Measurements from ENCODE around the gene THOC5. TPM values are rescaled to one million over a fixed set of nuclear protein-coding genes. Genes with fewer than 3 reads are reported as not detected.
"Not testable (repeated sequence)": the region's sequence is repeated elsewhere in the genome, so short reads cannot be mapped to it uniquely, and the experiment has no call there.

THOC5 gene
- total RNA-seq (10 to 100 TPM; 46.0 to 59.1 TPM), polyA plus RNA-seq (ENCODE audit: insufficient read depth, low read depth, low replicate concordance) (58.7 TPM)
- long read RNA-seq, donor 1, partial matches to known transcripts, result 5 of 7 reads
- long read RNA-seq, donor 1, other reads (novel, unspliced or antisense), result 0 of 7 reads
- long read RNA-seq, donor 2, partial matches to known transcripts, result 0 of 1 reads
- long read RNA-seq, donor 2, other reads (novel, unspliced or antisense), result 0 of 1 reads

DNA sequence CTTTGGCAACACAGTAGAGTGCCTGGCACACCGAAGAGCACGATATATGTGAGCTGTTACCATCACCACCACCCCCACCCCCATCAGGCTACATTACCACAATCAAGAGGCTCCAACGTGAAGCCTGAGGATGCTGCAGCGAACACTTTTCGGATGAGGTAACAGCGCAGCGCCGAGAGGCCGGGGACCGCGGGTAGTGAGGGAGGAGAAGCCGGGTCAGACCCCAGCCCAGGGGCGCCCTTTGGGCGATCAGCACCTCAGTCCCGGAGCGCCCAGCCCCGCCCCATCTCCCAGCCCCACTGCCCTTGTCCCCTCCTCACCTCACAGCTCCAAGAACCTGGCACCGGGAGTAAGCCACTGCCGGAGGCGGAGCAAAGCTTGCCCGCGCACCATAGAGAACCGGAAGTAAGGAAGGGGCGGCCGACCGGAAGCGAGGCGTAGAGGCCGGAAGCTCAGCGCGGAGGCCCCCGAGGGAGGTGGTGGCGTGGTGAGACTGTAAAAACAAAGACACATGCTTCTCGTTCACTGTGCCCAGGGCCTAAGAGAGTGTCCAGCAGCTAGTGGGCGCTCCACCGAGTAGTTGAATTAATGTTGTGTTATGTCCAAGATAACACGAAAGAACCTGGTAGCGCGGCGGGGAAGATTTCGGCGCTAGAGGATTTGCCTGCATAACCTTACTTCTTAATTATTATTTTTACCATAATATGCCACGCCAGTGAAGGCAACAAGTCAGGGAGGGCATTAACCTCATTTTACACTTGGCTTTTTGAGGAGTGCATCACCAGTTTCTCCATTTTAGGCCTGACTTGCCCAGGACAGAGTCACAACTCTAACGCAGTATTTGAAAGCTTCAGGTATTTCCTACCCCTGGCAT lies at the start of gene THOC5:
Gene THOC5 (minus strand): TSS at position 407 of the 874 bp plus-strand sequence. CDS start 4,610 bp downstream, outside the sequence.
- TF ChIP-seq, protein P1, sequence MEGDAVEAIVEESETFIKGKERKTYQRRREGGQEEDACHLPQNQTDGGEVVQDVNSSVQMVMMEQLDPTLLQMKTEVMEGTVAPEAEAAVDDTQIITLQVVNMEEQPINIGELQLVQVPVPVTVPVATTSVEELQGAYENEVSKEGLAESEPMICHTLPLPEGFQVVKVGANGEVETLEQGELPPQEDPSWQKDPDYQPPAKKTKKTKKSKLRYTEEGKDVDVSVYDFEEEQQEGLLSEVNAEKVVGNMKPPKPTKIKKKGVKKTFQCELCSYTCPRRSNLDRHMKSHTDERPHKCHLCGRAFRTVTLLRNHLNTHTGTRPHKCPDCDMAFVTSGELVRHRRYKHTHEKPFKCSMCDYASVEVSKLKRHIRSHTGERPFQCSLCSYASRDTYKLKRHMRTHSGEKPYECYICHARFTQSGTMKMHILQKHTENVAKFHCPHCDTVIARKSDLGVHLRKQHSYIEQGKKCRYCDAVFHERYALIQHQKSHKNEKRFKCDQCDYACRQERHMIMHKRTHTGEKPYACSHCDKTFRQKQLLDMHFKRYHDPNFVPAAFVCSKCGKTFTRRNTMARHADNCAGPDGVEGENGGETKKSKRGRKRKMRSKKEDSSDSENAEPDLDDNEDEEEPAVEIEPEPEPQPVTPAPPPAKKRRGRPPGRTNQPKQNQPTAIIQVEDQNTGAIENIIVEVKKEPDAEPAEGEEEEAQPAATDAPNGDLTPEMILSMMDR (IDR thresholded peaks at IDR 0.05), result peak; percentile 48 to 68 (median 52)
- no peak for TF ChIP-seq POLR2A (IDR thresholded peaks at IDR 0.05)
- intact Hi-C loops (cut with DNase I; ENCODE audit: low total_unique reads), result no loop called here
- Histone ChIP-seq H3K27ac (peak within 1 kb of the TSS; percentile 12 to 81), H3K27me3 (no peaks in the 10 kb centered on the region), H3K4me1 (peaks cover 18% of the 10 kb centered on the region), H3K9me3 (no peaks in the 10 kb centered on the region), H3K4me3 (peak within 1 kb of the TSS; percentile 68 to 82), H3K36me3 (ENCODE audit: low read depth, missing control alignments) (no peaks in the 10 kb centered on the region)
- WGBS, 2 donors, result 0 to 1% methylated on average over 36 to 37 of the region's 44 CpGs
- peak; percentile 96 for DNase-seq

DNA sequence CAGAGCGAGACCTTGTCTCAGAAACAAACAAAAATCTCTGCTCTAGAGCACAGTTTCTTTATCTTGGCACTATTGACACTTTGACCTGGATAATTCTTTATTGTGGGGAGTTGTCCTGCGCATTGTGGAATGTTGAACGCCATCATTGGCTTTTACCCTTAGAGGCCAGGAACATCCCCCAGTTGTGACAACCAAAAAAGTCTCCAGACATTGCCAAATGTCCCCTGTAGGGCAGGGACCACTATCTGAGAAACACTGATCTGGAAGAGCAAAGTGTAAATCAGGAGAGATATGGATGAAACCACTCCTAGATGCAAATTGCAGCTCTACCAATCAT lies 45.1 kb upstream of the THOC5 start:
- Histone ChIP-seq H3K27me3 (no peaks in the 10 kb centered on the region), H3K9me3 (no peaks in the 10 kb centered on the region), H3K27ac (no peak overlapping the region), H3K4me3 (peak overlapping the region in 1 of 2 donors; percentile 43), H3K4me1 (no peaks in the 10 kb centered on the region), H3K36me3 (ENCODE audit: low read depth, missing control alignments) (no peaks in the 10 kb centered on the region)
- no peak for DNase-seq
- TF ChIP-seq, protein P1 (IDR thresholded peaks at IDR 0.05), result no peak
- TF ChIP-seq POLR2A (IDR thresholded peaks at IDR 0.05), result no peak
- 68 to 73% methylated on average over 3 of the region's 3 CpGs for WGBS, 2 donors
- intact Hi-C loops (cut with DNase I; ENCODE audit: low total_unique reads), result no loop called here

DNA sequence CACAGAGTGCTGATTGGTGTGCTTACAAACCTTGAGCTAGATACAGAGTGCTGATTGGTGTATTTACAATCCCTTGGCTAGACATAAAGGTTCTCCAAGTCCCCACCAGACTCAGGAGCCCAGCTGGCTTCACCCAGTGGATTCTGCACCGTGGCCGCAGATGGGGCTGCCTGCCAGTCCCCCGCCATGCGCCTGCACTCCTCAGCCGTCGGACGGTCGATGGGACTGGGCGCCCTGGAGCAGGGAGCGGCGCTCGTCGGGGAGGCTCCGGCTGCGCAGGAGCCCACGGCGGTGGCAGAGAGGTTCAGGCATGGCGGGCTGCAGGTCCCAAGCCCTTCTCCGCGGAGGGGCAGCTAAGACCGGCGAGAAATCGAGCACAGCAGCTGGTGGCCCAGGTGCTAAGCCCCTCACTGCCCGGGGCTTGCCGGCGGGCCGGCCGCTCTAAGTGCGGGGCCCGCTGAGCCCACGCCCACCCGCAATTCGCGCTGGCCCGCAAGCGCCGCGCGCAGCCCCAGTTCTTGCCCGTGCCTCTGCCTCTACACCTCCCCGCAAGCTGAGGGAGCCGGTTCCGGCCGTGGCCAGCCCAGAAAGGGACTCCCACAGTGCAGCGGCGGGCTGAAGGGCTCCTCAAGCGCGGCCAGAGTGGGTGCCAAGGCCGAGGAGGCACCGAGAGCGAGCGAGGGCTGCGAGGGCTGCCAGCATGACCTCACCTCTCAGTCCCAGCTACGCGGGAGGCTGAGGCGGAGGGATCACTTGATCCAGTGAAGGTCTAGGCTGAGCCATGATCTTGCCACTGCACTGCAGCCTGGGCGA lies 44.5 kb upstream of the THOC5 start:
- H3K27me3 ChIP-seq; H3K27ac ChIP-seq; intact Hi-C loops (cut with DNase I; ENCODE audit: low total_unique reads); H3K9me3 ChIP-seq; H3K4me1 ChIP-seq; H3K36me3 ChIP-seq (ENCODE audit: low read depth, missing control alignments); DNase-seq: not testable (repeated sequence)
- peak overlapping the region; percentile 9 to 43 for H3K4me3 ChIP-seq
- WGBS, 2 donors, result 70 to 73% methylated on average over 15 to 54 of the region's 57 CpGs

DNA sequence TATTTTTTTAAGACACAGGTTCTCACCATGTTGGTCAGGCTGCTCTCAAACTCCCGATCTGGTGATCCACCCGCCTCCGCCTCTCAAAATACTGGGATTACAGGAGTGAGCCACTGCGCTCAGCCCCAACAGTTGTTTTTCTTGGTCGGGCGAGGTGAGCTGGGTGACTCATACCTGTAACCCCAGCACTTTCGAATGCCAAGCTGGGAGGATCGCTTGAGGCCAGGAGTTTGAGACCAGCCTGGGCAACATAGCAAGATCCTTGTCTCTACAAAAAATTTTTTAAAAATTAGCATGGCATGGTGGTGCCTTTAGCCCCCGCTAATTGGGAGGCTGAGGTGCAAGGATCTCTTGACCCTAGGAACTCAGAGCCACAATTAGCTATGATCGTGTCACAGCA lies 42.9 kb upstream of the THOC5 start:
- Histone ChIP-seq H3K27ac (no peak overlapping the region), H3K9me3 (no peaks in the 10 kb centered on the region), H3K27me3 (no peaks in the 10 kb centered on the region), H3K36me3 (ENCODE audit: low read depth, missing control alignments) (no peaks in the 10 kb centered on the region), H3K4me1 (no peaks in the 10 kb centered on the region), H3K4me3 (peak overlapping the region in 1 of 2 donors; percentile 43)
- DNase-seq, result no peak
- TF ChIP-seq, protein P1 (IDR thresholded peaks at IDR 0.05), result no peak
- no peak for TF ChIP-seq POLR2A (IDR thresholded peaks at IDR 0.05)
- intact Hi-C loops (cut with DNase I; ENCODE audit: low total_unique reads), result no loop called here
- WGBS, 2 donors, result 69 to 70% methylated on average over 10 of the region's 10 CpGs

DNA sequence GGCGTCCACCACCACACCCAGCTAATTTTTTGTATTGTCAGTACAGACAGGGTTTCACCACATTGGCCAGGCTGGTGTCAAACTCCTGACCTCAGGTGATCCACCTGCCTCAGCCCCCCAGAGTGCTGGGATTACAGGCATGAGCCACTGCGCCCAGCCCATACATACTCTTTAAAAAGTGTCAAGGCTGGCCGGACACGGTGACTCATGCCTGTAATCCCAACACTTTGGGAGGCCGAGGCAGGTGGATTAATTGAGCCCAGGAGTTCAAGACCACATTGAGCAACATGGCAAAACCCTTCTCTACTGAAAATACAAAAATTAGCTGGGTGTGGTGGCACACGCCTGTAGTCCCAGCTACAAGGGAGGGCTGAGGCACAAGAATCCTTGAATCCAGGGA lies 40.9 kb upstream of the THOC5 start:
- DNase-seq; H3K4me1 ChIP-seq; H3K27ac ChIP-seq; H3K36me3 ChIP-seq (ENCODE audit: low read depth, missing control alignments); intact Hi-C loops (cut with DNase I; ENCODE audit: low total_unique reads); H3K9me3 ChIP-seq; H3K27me3 ChIP-seq; H3K4me3 ChIP-seq: not testable (repeated sequence)
- 92 to 93% methylated on average over 5 to 6 of the region's 6 CpGs for WGBS, 2 donors
